HEK293 (cell line): ENCODE measurements around the gene MTUS2.

Experiments used
- CTCF ChIA-PET: fragments of 350-600 bp; formaldehyde crosslinking; extraction: SDS; loops from one replicate; lab custom pipeline; 2021; ENCODE audit warnings: antibody characterized with exemption; lab: Yijun Ruan, JAX
- POLR2A ChIA-PET: fragments of 300-600 bp; formaldehyde crosslinking; extraction: SDS; loops from one replicate; lab custom pipeline; 2020; ENCODE audit warnings: antibody characterized with exemption, inconsistent platforms; lab: Yijun Ruan, JAX
- H3K27ac ChIP-seq: fragments of 200-500 bp; sonication (Bioruptor generic); 2 replicates; pipeline ENCODE4 v1.5.1; 2014; ENCODE audit warnings: low read depth, low read length, control low read depth, inconsistent platforms; ENCODE audit errors: extremely low read depth
- H3K36me3 ChIP-seq, 2 experiments: fragments of 200-500 bp in 1 of 2; sonication (Bioruptor generic) in 1 of 2; 1 replicate in 1 of 2; 2 replicates in 1 of 2; pipeline ENCODE4 v1.5.1; 2014 to 2017; ENCODE audit warnings: inconsistent platforms in 2 of 2, low read length in 2 of 2; ENCODE audit not compliant: control insufficient read depth in 2 of 2, insufficient read depth in 1 of 2
- H3K4me1 ChIP-seq: fragments of 200-500 bp; sonication (Bioruptor generic); 2 replicates; pipeline ENCODE4 v1.5.1; 2014; ENCODE audit warnings: mild to moderate bottlenecking, low read length, inconsistent platforms; ENCODE audit not compliant: control insufficient read depth, insufficient read depth
- H3K4me3 ChIP-seq: 2 replicates; pipeline ENCODE4 v1.5.1; 2011; ENCODE audit warnings: low read depth, mild to moderate bottlenecking, control low read depth, low read length, moderate library complexity
- H3K9me3 ChIP-seq: fragments of 200-500 bp; sonication (Bioruptor generic); 2 replicates; pipeline ENCODE4 v1.5.1; 2014; ENCODE audit warnings: low read depth, low read length, inconsistent platforms; ENCODE audit not compliant: control insufficient read depth, insufficient read depth
- IKZF3 ChIP-seq: fragments of 450-650 bp; IDR thresholded peaks from 2 replicates; pipeline ENCODE4 v1.5.0; 2018; ENCODE audit warnings: missing biosample characterization, mild to moderate bottlenecking, missing genetic modification characterization, moderate library complexity
- KLF8 ChIP-seq: fragments of 450-650 bp; formaldehyde crosslinking; IDR thresholded peaks from 2 replicates; pipeline ENCODE4 v1.5.1; 2016; ENCODE audit warnings: missing biosample characterization, missing genetic modification characterization
- MYNN ChIP-seq: fragments of 450-650 bp; formaldehyde crosslinking; IDR thresholded peaks from 2 replicates; pipeline ENCODE4 v1.5.1; 2016; ENCODE audit warnings: missing biosample characterization, missing genetic modification characterization, borderline replicate concordance
- REPIN1 ChIP-seq: fragments of 450-650 bp; formaldehyde crosslinking; IDR thresholded peaks from 2 replicates; pipeline ENCODE4 v1.5.1; 2017; ENCODE audit warnings: missing biosample characterization, missing genetic modification characterization, low read depth
- SP7 ChIP-seq: fragments of 450-650 bp; formaldehyde crosslinking; IDR thresholded peaks from 2 replicates; pipeline ENCODE4 v1.5.1; 2016; ENCODE audit warnings: missing biosample characterization, missing genetic modification characterization
- TRIM28 ChIP-seq: IDR thresholded peaks from 2 replicates; pipeline ENCODE4 v1.6.1; 2011; ENCODE audit warnings: low read length, control low read depth, borderline replicate concordance
- ZNF274 ChIP-seq, 2 experiments: fragments of 200-500 bp in 1 of 2; fragments of 450-650 bp in 1 of 2; sonication (Bioruptor generic) in 1 of 2; formaldehyde crosslinking in 1 of 2; IDR thresholded peaks; 2 replicates each; pipeline versions ENCODE4 v1.5.1 to v1.6.1; 2014 to 2016; ENCODE audit warnings: borderline replicate concordance in 1 of 2, inconsistent platforms in 1 of 2, low read length in 1 of 2, missing biosample characterization in 1 of 2, missing genetic modification characterization in 1 of 2
- ZNF341 ChIP-seq: fragments of 450-650 bp; formaldehyde crosslinking; IDR thresholded peaks from 2 replicates; pipeline ENCODE4; 2016; ENCODE audit warnings: low read depth, missing biosample characterization, missing genetic modification characterization
- ZNF354C ChIP-seq: fragments of 450-650 bp; formaldehyde crosslinking; IDR thresholded peaks from 2 replicates; pipeline ENCODE4 v1.5.1; 2016; ENCODE audit warnings: missing biosample characterization, missing genetic modification characterization, low read depth, borderline replicate concordance
- ZNF433 ChIP-seq: fragments of 450-650 bp; formaldehyde crosslinking; IDR thresholded peaks from 2 replicates; pipeline ENCODE4 v1.5.1; 2016; ENCODE audit warnings: missing biosample characterization, missing genetic modification characterization, low read depth
- ZNF473 ChIP-seq: fragments of 450-650 bp; formaldehyde crosslinking; IDR thresholded peaks from 2 replicates; pipeline ENCODE4 v1.5.1; 2017; ENCODE audit warnings: missing biosample characterization, missing genetic modification characterization
- ZNF48 ChIP-seq: fragments of 450-650 bp; formaldehyde crosslinking; IDR thresholded peaks from 2 replicates; pipeline ENCODE4 v1.5.1; 2016; ENCODE audit warnings: missing biosample characterization, missing genetic modification characterization
- ZNF529 ChIP-seq: fragments of 450-650 bp; formaldehyde crosslinking; IDR thresholded peaks from 2 replicates; pipeline ENCODE4 v1.5.1; 2017; ENCODE audit warnings: missing genetic modification characterization, missing biosample characterization; ENCODE audit not compliant: insufficient replicate concordance
- ZNF654 ChIP-seq: fragments of 450-650 bp; formaldehyde crosslinking; IDR thresholded peaks from 2 replicates; pipeline ENCODE4 v1.5.1; 2016; ENCODE audit warnings: low read depth, missing biosample characterization, missing genetic modification characterization
- ZNF776 ChIP-seq: fragments of 450-650 bp; formaldehyde crosslinking; IDR thresholded peaks from 2 replicates; pipeline ENCODE4 v1.5.0; 2017; ENCODE audit warnings: missing biosample characterization, missing genetic modification characterization, borderline replicate concordance
- ZNF830 ChIP-seq: fragments of 450-650 bp; IDR thresholded peaks from 2 replicates; pipeline ENCODE4 v1.5.0; 2018; ENCODE audit warnings: missing biosample characterization, missing genetic modification characterization, low read depth, mild to moderate bottlenecking, moderate library complexity
- TF ChIP-seq, protein P1 (sequence below): fragments of 450-650 bp; formaldehyde crosslinking; IDR thresholded peaks from 2 replicates; pipeline ENCODE4 v1.5.1; 2016; ENCODE audit warnings: missing biosample characterization, missing genetic modification characterization
- TF ChIP-seq, protein P2 (sequence below): fragments of 450-650 bp; formaldehyde crosslinking; IDR thresholded peaks from 2 replicates; pipeline ENCODE4 v1.5.1; 2016; ENCODE audit warnings: missing biosample characterization, missing genetic modification characterization
- TF ChIP-seq, protein P3 (sequence below): fragments of 450-650 bp; formaldehyde crosslinking; conservative IDR thresholded peaks from 2 replicates; pipeline ENCODE4 v1.5.1; 2016; ENCODE audit warnings: low read depth, missing biosample characterization, missing genetic modification characterization
- TF ChIP-seq, protein P4 (sequence below): fragments of 450-650 bp; formaldehyde crosslinking; IDR thresholded peaks from 2 replicates; pipeline ENCODE4 v1.5.1; 2016; ENCODE audit warnings: missing biosample characterization, missing genetic modification characterization
- TF ChIP-seq, protein P5 (sequence below): fragments of 450-650 bp; formaldehyde crosslinking; IDR thresholded peaks from 2 replicates; pipeline ENCODE4 v1.5.1; 2016; ENCODE audit warnings: missing biosample characterization, missing genetic modification characterization, low read depth

Gene MTUS2

DNA sequence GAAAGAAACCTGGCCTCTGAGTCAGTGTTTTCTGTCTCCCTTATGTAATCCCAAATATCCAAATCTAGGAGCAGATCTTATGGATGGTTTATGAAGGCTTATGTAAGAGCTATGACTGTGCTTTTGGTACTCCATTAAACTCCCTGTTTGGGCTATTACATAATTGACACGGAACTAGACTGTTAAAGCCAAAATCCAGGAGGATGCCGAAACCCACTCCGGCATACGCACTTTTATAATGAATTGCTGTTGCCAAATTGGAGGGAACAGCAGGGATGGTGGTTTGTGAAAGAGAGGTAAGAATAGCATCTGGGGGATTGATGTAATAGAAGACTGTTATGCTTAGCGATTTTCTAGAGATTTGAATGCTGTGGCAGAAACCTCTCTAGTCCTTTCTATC lies 2.0 kb downstream of the MTUS2 start:
- Histone ChIP-seq H3K4me1 (no peaks in the 10 kb centered on the region), H3K27ac (no peak overlapping the region), H3K36me3 (no peaks in the 10 kb centered on the region)
- POLR2A ChIA-PET: no interaction called here
- CTCF ChIA-PET: interaction anchor here (0.8 kb wide), 1 partner anchor 26 kb away, joined by 4 read pairs; no protein-coding TSS in a partner anchor
- TF ChIP-seq, protein P1, sequence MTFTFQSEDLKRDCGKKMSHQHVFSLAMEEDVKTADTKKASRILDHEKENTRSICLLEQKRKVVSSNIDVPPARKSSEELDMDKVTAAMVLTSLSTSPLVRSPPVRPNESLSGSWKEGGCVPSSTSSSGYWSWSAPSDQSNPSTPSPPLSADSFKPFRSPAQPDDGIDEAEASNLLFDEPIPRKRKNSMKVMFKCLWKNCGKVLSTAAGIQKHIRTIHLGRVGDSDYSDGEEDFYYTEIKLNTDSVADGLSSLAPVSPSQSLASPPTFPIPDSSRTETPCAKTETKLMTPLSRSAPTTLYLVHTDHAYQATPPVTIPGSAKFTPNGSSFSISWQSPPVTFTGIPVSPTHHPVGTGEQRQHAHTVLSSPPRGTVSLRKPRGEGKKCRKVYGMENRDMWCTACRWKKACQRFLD: no peak
- no peak for TF ChIP-seq SP7 (tag by site-specific recombination)
- TF ChIP-seq, protein P2, sequence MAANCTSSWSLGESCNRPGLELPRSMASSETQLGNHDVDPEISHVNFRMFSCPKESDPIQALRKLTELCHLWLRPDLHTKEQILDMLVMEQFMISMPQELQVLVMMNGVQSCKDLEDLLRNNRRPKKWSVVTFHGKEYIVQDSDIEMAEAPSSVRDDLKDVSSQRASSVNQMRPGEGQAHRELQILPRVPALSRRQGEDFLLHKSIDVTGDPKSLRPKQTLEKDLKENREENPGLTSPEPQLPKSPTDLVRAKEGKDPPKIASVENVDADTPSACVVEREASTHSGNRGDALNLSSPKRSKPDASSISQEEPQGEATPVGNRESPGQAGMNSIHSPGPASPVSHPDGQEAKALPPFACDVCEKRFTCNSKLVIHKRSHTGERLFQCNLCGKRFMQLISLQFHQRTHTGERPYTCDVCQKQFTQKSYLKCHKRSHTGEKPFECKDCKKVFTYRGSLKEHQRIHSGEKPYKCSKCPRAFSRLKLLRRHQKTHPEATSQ (tag by site-specific recombination): no peak
- TF ChIP-seq, protein P3, sequence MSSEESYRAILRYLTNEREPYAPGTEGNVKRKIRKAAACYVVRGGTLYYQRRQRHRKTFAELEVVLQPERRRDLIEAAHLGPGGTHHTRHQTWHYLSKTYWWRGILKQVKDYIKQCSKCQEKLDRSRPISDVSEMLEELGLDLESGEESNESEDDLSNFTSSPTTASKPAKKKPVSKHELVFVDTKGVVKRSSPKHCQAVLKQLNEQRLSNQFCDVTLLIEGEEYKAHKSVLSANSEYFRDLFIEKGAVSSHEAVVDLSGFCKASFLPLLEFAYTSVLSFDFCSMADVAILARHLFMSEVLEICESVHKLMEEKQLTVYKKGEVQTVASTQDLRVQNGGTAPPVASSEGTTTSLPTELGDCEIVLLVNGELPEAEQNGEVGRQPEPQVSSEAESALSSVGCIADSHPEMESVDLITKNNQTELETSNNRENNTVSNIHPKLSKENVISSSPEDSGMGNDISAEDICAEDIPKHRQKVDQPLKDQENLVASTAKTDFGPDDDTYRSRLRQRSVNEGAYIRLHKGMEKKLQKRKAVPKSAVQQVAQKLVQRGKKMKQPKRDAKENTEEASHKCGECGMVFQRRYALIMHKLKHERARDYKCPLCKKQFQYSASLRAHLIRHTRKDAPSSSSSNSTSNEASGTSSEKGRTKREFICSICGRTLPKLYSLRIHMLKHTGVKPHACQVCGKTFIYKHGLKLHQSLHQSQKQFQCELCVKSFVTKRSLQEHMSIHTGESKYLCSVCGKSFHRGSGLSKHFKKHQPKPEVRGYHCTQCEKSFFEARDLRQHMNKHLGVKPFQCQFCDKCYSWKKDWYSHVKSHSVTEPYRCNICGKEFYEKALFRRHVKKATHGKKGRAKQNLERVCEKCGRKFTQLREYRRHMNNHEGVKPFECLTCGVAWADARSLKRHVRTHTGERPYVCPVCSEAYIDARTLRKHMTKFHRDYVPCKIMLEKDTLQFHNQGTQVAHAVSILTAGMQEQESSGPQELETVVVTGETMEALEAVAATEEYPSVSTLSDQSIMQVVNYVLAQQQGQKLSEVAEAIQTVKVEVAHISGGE (tag by site-specific recombination): no peak
- no peak for TF ChIP-seq ZNF354C (tag by site-specific recombination)
- no peak for TF ChIP-seq ZNF529 (tag by site-specific recombination)
- no peak for TF ChIP-seq ZNF433 (tag by site-specific recombination)
- TF ChIP-seq MYNN: no peak
- no peak for TF ChIP-seq ZNF830 (tag by site-specific recombination)
- TF ChIP-seq, all 188 proteins: peak for 0
- H3K9me3 ChIP-seq: no peaks in the 10 kb centered on the region
- H3K4me3 ChIP-seq: no peak overlapping the region

DNA sequence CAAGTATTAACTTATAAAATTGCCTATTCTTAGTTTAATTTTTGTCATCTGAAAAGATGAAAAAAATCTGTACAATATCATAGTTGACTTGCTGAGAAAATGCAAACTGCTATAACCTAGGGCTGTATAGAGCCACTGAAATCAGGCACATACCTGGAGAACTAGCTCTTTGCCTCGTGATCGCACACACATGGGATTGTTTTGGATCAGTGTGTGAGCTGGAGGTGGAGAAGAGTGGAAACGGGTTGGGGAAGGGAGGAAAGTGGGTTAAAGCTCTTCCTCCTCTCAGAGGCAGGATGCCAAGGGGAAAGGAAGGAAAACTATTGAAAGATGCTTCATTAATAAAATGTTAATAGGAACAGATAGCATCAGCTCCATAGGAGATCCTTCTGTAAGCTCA lies 2.7 kb downstream of the MTUS2 start:
- TF ChIP-seq ZNF654 (no peak), IKZF3 (no peak), ZNF473 (no peak), ZNF274 (IDR thresholded peaks at IDR 0.05; ENCODE audit: low read length) (no peak), ZNF274 (tag by site-specific recombination; IDR thresholded peaks at IDR 0.05; ENCODE audit: borderline replicate concordance) (no peak), ZNF48 (tag by site-specific recombination) (no peak), ZNF776 (tag by site-specific recombination) (no peak), KLF8 (tag by site-specific recombination) (no peak), ZNF341 (tag by site-specific recombination) (no peak), REPIN1 (no peak), TRIM28 (no peak)
- TF ChIP-seq, protein P4, sequence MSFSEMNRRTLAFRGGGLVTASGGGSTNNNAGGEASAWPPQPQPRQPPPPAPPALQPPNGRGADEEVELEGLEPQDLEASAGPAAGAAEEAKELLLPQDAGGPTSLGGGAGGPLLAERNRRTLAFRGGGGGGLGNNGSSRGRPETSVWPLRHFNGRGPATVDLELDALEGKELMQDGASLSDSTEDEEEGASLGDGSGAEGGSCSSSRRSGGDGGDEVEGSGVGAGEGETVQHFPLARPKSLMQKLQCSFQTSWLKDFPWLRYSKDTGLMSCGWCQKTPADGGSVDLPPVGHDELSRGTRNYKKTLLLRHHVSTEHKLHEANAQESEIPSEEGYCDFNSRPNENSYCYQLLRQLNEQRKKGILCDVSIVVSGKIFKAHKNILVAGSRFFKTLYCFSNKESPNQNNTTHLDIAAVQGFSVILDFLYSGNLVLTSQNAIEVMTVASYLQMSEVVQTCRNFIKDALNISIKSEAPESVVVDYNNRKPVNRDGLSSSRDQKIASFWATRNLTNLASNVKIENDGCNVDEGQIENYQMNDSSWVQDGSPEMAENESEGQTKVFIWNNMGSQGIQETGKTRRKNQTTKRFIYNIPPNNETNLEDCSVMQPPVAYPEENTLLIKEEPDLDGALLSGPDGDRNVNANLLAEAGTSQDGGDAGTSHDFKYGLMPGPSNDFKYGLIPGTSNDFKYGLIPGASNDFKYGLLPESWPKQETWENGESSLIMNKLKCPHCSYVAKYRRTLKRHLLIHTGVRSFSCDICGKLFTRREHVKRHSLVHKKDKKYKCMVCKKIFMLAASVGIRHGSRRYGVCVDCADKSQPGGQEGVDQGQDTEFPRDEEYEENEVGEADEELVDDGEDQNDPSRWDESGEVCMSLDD: no peak
- TF ChIP-seq, protein P5, sequence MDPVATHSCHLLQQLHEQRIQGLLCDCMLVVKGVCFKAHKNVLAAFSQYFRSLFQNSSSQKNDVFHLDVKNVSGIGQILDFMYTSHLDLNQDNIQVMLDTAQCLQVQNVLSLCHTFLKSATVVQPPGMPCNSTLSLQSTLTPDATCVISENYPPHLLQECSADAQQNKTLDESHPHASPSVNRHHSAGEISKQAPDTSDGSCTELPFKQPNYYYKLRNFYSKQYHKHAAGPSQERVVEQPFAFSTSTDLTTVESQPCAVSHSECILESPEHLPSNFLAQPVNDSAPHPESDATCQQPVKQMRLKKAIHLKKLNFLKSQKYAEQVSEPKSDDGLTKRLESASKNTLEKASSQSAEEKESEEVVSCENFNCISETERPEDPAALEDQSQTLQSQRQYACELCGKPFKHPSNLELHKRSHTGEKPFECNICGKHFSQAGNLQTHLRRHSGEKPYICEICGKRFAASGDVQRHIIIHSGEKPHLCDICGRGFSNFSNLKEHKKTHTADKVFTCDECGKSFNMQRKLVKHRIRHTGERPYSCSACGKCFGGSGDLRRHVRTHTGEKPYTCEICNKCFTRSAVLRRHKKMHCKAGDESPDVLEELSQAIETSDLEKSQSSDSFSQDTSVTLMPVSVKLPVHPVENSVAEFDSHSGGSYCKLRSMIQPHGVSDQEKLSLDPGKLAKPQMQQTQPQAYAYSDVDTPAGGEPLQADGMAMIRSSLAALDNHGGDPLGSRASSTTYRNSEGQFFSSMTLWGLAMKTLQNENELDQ (tag by site-specific recombination): no peak
- ChIA-PET POLR2A (no interaction called here), CTCF (interaction anchor here (1.1 kb wide), 1 partner anchor 540 kb away, joined by 3 read pairs; no protein-coding TSS in a partner anchor)
- no peaks in the 10 kb centered on the region for H3K36me3 ChIP-seq
- no peak overlapping the region for H3K4me3 ChIP-seq
- no peak overlapping the region for H3K27ac ChIP-seq
- no peaks in the 10 kb centered on the region for H3K9me3 ChIP-seq
- H3K4me1 ChIP-seq: no peaks in the 10 kb centered on the region
